ENCODE results near the gene ZNF598.

The ZNF598 gene

DNA sequence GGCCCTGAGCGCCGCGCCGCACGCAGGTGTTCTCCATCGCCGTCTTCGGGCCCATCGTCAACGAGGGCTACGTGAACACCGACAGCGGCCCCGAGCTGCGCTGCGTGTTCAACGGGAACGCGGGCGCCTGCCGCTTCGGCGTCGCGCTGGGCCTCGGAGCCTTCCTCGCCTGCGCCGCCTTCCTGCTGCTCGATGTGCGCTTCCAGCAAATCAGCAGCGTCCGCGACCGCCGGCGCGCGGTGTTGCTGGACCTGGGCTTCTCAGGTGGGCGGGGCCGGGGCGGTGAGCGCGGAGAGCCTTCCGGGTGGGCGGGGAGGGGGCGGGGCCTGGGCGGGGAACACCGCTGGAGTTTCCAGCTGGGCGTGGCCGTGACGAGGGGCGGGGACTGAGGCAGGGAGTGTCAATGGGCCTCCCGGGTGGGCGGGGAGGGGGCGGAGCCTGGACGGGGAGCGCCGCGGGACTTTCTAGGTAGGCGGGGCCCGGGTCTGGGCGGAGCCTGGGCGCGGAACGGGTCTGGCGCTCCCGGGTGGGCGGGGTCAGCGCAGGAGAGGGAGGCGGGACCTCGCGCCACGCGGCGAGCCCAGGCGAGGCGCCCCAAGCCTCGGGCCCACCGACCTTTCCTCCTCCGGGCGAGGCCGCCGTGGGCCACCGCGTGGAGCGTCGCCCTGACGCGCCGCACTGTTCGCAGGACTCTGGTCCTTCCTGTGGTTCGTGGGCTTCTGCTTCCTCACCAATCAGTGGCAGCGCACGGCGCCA, 17.5 kb downstream of the ZNF598 start:
- peak; percentile 98 for DNase-seq (ENCODE audit: low read depth in 2 of 2)

- no peak for DNase-seq (ENCODE audit: low read depth in 2 of 2)
Measured at GRCh38 chr16:1991588-1991947, 18.1 kb downstream of the ZNF598 start.

DNA sequence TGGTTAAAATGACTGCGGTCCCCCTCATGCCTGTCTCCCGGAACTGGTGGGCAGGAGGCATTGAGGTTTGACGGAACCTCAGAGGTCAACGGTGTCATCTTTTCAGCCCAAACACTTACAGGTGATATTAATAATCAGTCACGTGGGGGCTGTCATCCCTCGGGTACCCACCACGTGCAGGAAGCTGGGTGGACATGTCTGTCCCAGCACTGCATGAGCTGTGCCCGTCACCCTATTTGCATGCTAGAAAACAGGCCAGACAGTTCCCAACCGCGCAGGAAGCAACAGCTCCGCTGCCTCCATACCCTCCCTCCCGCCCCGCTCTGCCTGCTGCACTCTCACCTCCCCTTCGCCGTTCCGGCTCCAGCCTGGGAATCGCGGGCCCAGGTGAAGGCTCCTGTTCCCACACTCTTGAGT, 18.5 kb downstream of the ZNF598 start:
- no peak for DNase-seq (ENCODE audit: low read depth in 2 of 2)

DNA sequence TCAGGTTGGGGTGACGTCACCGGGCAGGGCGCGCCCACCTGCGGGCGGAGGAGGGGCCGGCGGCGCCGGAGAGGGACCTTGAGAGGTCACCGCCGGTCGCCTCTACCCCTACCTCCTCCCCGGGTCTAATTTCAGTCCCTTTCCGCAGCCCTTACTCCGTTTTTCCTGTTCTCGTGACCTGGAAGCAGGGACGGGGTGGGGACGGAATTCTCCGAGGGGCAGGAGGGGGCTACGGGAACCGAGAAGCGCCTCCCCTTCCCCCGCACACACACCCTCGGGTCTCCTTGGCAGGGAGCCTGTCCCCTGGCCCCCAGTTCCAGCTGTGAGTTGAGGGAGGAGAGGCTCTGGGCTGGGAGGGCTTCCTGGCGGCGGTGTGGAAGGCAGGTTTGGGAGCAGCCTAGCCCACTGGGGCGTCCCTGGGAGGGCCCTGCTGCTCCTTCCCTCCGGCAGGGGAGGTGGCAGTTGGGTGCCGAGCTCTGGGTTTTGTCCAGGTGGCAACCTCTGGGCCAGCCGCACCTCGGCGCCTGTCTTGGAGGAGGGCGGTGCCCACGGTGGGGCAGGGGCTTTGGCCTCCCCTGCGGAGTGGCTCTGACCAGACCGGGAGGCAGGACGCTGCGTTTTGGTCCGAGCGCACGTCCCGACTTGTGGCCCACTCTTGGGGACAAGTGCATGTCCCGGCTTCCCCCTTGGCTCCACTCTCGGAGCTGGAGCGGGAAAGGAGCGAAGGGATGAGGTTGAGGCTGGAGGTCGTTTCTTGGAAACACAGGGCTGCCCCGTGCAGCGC, 19.1 kb downstream of the ZNF598 start:
- DNase-seq (ENCODE audit: low read depth in 2 of 2) = no peak

- no peak for DNase-seq (ENCODE audit: low read depth in 2 of 2)
Measured at GRCh38 chr16:1990101-1990350, 19.6 kb downstream of the ZNF598 start.

DNA sequence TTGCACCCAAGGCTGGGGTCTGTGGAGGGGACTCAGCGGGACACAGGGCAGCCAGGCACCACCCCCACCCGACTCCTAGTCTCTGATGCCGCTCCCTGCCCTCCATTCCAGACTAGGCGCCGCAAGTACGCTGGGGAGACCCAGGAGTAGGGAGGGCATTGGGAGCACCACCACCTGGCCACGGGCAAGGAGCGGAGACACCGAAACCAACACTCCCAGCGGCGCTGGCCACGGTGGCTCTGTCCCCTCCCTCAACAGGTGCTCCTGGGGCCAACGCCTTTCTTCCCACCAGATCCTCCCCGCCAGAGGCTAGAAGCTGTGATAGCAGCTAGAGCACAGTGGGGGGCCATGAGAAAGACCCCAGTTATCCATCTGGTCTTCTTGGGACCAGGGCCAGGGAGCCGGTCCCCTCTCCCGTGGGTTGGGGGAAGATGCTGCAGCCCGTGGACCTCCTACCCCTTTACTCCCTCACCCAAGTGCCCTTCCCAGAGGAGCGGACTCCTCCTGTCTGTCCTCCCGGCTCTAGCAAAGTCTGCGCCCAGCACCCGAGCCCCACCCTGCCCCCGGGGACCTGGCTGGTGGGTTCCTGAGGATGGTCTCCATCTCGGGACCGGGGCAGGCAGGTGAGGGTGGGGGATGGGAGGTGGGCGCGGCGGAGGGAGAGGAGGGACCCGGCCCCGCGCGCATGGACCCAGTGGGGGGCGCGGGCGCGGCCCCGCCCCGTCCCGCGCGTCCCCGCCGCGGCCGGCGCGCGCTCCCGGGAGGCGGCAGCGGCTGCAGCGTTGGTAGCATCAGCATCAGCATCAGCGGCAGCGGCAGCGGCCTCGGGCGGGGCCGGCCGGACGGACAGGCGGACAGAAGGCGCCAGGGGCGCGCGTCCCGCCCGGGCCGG, 20.2 kb downstream of the ZNF598 start, which contains the start of gene SYNGR3:
Gene SYNGR3 (plus strand): TSS at position 762 of the 892 bp plus-strand sequence. CDS start 133 bp downstream, outside the sequence.
- no peak for DNase-seq (ENCODE audit: low read depth in 2 of 2)

- no peak for DNase-seq (ENCODE audit: low read depth in 2 of 2)
Measured at GRCh38 chr16:1987198-1987597, 22.4 kb downstream of the ZNF598 start.

- DNase-seq (ENCODE audit: low read depth in 2 of 2) = no peak
Measured at GRCh38 chr16:1985466-1986150, 24.0 kb downstream of the ZNF598 start.

DNA sequence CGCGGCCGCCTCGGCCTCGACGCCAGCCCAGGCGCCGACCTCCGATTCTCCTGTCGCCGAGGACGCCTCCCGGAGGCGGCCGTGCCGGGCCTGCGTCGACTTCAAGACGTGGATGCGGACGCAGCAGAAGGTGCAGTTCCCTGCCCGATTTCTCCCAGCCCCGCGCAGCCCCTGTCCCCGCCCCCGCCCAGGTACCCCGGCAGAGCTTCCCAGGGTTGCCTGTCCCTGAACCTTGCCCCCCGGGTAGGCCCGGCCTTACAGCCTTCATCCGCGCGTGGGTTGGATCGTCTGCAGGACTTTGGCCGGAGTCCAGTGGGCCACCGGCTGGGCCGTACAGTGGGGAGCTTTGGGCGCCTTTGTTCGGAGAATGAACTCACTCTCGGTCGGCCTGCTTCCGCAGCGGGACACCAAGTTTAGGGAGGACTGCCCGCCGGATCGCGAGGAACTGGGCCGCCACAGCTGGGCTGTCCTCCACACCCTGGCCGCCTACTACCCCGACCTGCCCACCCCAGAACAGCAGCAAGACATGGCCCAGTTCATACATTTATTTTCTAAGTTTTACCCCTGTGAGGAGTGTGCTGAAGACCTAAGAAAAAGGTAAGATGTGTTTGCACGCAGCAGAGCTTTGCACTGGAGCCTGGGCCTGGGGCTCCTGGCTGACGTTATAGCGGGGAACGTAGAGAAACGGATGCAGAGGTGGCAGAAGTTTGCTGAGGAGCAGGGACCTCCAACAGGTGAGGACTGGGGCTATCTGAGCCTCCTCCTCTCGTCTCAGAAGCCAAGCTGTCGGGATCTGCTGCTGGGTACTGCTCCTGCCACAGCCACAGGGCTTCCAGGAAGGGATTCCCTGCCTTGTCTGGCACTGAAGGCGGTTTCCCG, 25.0 kb downstream of the ZNF598 start:
- DNase-seq (ENCODE audit: low read depth in 2 of 2) = no peak

DNA sequence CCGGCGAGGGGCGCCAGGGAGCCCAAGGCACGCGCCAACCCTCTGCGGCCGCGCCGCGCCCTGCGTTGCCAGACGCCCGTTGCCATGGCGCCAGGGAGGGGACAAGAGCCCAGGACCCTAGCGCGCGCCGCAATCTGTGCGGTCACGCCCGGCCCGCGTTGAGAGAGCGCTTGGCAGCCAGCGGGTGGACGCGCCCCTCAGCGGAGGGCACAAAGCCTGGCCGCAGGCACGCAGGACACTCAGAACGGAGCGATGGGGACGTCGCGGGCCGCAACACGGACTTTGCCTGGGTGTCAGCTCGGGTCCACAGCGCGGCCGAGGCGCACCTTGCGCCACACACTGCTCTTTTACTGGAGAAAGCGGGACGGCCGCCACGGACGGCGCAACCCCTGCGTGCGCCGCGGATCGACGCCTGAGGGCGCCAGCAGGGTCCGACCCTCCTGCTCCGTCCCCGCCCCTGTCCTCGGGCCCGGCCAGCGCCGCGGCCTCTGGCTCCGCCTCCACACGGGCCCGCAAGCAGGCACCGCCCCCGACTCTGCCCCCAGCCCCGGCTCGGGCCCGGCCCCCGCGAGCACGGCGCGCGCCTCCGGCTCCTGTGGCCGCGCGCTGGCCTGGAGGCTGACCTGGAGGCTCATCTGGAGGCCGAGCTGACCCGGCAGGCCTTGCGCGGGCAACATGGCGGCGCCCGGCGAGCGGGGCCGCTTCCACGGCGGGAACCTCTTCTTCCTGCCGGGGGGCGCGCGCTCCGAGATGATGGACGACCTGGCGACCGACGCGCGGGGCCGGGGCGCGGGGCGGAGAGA, 25.9 kb downstream of the ZNF598 start, which contains the start of gene GFER:
Gene GFER (plus strand): TSS at position 650 of the 803 bp plus-strand sequence. CDS start 26 bp downstream, at position 676.
- DNase-seq (ENCODE audit: low read depth in 2 of 2) = no peak

DNA sequence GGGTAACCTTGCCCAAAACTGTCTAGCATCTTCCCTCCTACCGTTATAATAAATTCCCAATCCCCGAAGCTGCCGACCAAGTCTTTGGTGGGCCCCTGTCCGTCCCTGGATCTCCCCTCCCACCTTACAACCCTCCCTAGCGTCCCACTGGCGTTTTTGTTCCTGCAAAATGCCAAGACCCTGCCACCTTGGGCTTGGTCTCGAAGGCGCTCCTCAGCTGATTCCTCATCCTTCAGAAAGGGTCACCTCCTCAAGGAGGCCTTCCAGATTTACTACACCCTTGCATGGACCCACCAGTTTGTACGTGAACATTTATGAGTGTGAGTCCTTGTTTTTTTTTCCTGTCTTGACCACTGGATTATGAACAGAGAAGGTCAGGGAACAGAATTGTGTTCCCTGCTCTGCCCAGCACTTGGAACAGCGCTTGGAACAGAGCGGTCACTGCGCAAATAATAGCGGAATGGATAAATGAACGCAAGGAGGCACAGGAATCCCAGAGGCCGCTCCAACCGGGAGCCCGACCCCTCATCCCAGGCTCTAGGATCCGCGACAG, 26.6 kb downstream of the ZNF598 start:
- DNase-seq (ENCODE audit: low read depth in 2 of 2) = no peak

GRCh38 chr16:1982013-1982433, 27.6 kb downstream of the ZNF598 start:
- DNase-seq (ENCODE audit: low read depth in 2 of 2) = no peak

DNA sequence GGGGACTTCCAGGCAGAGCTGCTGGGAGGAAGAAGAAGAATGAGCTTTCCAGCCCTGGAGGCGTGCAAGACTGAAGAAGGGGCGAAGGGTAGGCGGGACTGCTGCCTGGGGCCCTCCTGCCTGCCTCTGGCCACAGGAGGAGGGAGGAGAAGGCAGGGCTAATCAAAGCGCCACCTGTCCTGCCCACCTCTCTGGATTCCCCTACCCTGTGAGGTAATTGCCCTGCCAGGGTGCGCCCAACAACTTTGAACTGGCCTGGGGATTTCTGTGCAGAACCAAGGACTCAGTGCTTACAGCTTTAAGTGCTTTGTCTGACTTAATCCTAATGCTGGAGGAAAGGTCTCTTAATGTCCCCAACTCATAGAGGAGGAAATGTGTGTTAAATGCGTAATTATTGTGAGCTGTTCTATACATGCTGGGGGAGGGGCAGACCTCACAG, 28.2 kb downstream of the ZNF598 start, which contains the start of gene NOXO1:
Gene NOXO1 (minus strand): TSS at position 72 of the 439 bp plus-strand sequence. CDS start 290 bp downstream, outside the sequence.
- no peak for DNase-seq (ENCODE audit: low read depth in 2 of 2)

- no peak for DNase-seq (ENCODE audit: low read depth in 2 of 2)
Measured at GRCh38 chr16:1980770-1981087, 28.9 kb downstream of the ZNF598 start.

DNA sequence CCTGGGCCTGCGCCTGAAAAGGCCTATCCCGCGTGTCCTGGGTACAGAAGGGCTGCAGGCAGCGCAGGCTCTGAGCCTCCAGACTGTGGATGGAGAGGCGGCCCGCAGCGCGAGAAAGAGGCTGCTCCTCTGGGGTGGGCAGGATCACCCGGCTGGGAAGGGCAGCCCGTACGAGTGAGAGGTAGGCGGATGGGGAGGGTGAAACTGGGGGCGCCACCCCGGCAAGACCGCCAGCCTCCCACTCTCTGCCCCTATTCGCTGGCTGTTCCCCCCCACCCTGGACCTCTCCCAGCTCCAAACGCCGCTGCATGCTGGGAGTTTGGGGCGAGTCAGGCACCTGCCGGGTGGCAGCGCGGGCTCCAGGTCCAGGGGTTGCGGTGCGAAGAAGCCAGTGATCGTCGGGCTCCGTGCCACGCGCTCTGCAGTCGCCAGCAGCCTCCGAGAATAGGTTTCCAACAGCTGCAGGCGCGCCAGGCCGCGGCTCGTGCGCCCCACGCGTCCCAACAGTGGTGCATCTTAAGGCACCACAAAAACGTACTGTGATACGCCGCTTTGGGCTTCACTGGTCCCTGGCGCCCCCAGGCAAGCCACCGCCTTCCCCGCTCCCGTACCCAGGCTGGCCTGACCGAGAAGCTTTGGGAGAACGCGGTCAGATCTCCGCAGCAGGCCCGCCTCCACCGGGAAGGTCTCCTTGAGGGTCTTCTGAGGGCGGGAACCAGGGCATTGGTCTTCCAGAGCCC, 29.4 kb downstream of the ZNF598 start:
- DNase-seq (ENCODE audit: low read depth in 2 of 2) = no peak

GRCh38 chr16:1979271-1980029, 30.2 kb downstream of the ZNF598 start:
- DNase-seq (ENCODE audit: low read depth in 2 of 2) = no peak

- DNase-seq (ENCODE audit: low read depth in 2 of 2) = no peak
Measured at GRCh38 chr16:1978476-1979120, 31.0 kb downstream of the ZNF598 start.
